Pancreas (tissue), 10 donors: ENCODE data around the gene TSPAN15. TPM values are rescaled to one million over a fixed set of nuclear protein-coding genes. Genes with fewer than 3 reads are reported as not detected.

Experiments
- ATAC-seq, 4 donors: fragments of 200-7000 bp; cut with Tn5 transposase; one replicate each; pipeline versions ENCODE4 v1.8.0 to v1.9.1; 2020; ENCODE audit warnings: mild to moderate bottlenecking in 4 of 4, moderate library complexity in 4 of 4
- DNase-seq, 6 donors: peaks; one replicate each; pipeline ENCODE4 v3.0.0-alpha.2; 2020
- FAIRE-seq: peaks from 2 replicates; lab custom pipeline; 2012; peaks lifted over from hg19 to GRCh38; lab: Jason Lieb, UNC
- H3K27ac ChIP-seq, 4 donors: fragments of 200-600 bp; sonication (generic); 1 replicate in 3 of 4; 2 replicates in 1 of 4; pipeline versions ENCODE4 v1.5.0 to v1.8.0; 2020
- H3K27me3 ChIP-seq, 4 donors: fragments of 200-600 bp; one replicate each; pipeline ENCODE4 v1.8.0; 2021
- H3K36me3 ChIP-seq, 3 donors: fragments of 200-600 bp; sonication (generic) in 1 of 3; one replicate each; pipeline versions ENCODE4 v1.5.0 to v1.8.0; 2020 to 2021
- H3K4me1 ChIP-seq, 3 donors: fragments of 200-600 bp; one replicate each; pipeline ENCODE4 v1.8.0; 2021
- H3K4me3 ChIP-seq, 4 donors: fragments of 200-600 bp; sonication (generic) in 2 of 4; one replicate each; pipeline versions ENCODE4 v1.5.0 to v1.8.0; 2020 to 2021
- H3K9me3 ChIP-seq, 4 donors: fragments of 200-600 bp; one replicate each; pipeline ENCODE4 v1.8.0; 2021
- WGBS, 2 donors: extraction: QIAGEN DNeasy Blood & Tissue Kit; methylation state at CpG; one replicate each; pipeline ENCODE4 v1.1.7; 2013; 5-methylcytosine and 5-hydroxymethylcytosine counted together
- intact Hi-C, 3 donors: fragments of 100-400 bp; cut with DNase I; formaldehyde crosslinking; loops; one replicate each; pipeline versions ENCODE4 v1.11.1 to v1.14.2; 2022
- polyA plus RNA-seq, 2 donors: library from polyadenylated mRNA; stranded (reverse); fragments of 200-250 nt; gene quantifications; one replicate each; pipeline ENCODE4 v1.2.3, GENCODE V29; 2013
- total RNA-seq, 6 donors: library from RNA; stranded (reverse); fragmentation: NEBNext Ultra II Directional in 4 of 6; extraction: Animal tissue kit (Norgen Biotek cat#: 25700) in 4 of 6; gene quantifications; one replicate each; pipeline versions ENCODE4 v1.2.1 to v1.2.4, GENCODE V29; 2021 to 2023
- TF ChIP-seq, protein P1 (sequence below), 4 donors: fragments of 200-600 bp; sonication (generic) in 3 of 4; IDR thresholded peaks; one replicate each; pipeline versions ENCODE4 v1.5.0 to v1.8.0; 2021; ENCODE audit warnings: antibody characterized with exemption in 4 of 4
- donor health status: healthy with polysubstance abuse.
- donor health status: DM: no; HTN: no; CAD: no; lungs with moderate emphysema.
- donor health status: DM: no; HTN: no; CAD: no.
- donor health status: control.
- donor health status: control.
- donor health status: Bipolar disorder and iron deficiency.
- donor health status: DM: yes; HTN: yes; CAD: no.
- donor health status: DM: no; HTN: no; CAD: no.
- donor health status: DM: no; HTN: no; CAD: no.
- donor health status: DM: yes; HTN: yes; CAD: no.

The TSPAN15 gene
- total and polyA plus RNA-seq, 8 donors, result 10.9 to 49.2 (median 17.6) TPM

DNA sequence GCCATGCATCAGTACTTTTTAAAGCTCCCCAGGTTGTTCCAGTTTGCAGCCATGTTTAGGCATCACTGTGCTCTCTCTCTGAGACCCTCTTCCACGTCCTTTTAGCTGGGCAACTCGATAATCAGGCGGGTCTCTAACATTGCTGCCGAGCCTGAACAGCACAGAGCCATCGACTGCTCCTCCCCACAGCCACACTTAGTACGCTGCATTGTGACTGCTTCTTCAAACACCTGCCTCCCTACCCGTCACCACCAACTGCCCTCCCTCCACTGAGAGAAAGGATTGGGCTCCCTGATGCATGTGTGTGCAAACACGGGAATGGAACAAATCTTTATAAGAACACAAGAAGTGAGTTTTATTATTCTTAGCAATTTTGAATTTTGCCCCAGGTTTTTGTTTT is 23.1 kb upstream of the TSPAN15 start:
- peak in 1 of 4 donors; percentile 19 for ATAC-seq
- WGBS, 2 donors, result 37 to 39% methylated on average over 8 of the region's 8 CpGs
- H3K27ac ChIP-seq, result no peak overlapping the region
- no peaks in the 10 kb centered on the region for H3K27me3 ChIP-seq
- no peaks in the 10 kb centered on the region for H3K9me3 ChIP-seq
- H3K4me1 ChIP-seq, result peaks cover 0 to 6% (median 4%) of the 10 kb centered on the region in 3 donors
- TF ChIP-seq, protein P1, sequence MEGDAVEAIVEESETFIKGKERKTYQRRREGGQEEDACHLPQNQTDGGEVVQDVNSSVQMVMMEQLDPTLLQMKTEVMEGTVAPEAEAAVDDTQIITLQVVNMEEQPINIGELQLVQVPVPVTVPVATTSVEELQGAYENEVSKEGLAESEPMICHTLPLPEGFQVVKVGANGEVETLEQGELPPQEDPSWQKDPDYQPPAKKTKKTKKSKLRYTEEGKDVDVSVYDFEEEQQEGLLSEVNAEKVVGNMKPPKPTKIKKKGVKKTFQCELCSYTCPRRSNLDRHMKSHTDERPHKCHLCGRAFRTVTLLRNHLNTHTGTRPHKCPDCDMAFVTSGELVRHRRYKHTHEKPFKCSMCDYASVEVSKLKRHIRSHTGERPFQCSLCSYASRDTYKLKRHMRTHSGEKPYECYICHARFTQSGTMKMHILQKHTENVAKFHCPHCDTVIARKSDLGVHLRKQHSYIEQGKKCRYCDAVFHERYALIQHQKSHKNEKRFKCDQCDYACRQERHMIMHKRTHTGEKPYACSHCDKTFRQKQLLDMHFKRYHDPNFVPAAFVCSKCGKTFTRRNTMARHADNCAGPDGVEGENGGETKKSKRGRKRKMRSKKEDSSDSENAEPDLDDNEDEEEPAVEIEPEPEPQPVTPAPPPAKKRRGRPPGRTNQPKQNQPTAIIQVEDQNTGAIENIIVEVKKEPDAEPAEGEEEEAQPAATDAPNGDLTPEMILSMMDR (IDR thresholded peaks at IDR 0.05), result no peak
- H3K36me3 ChIP-seq, result no peaks in the 10 kb centered on the region
- H3K4me3 ChIP-seq, result no peak overlapping the region
- intact Hi-C loops, result loop anchor here in 2 of 3 donors (5.0 to 10.0 kb wide), 2 partner anchors 79 to 217 kb away; no protein-coding TSS in a partner anchor
- no peak for FAIRE-seq
- DNase-seq, result no peak

DNA sequence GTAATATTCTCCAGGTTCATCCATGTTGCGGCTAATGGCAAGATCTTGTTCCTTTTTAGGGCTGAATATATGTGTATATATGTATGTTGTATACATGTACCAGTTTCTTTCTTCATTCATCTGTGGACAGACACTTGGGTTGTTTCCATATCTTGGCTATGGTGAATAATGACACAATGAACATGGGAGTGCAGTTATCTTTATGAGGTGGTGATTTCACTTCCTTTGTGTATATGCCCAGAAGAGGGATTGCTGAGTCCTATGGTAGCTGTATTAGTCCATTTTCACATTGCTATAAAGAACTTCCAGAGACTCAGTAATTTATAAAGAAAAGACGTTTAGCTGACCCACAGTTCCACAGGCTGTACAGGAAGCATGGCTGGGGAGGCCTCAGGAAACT is 17.1 kb upstream of the TSPAN15 start:
- FAIRE-seq (no peak), ATAC-seq (no peak), DNase-seq (no peak)
- Histone ChIP-seq H3K27me3 (no peaks in the 10 kb centered on the region), H3K36me3 (no peaks in the 10 kb centered on the region), H3K4me1 (peaks cover 0 to 13% (median 0%) of the 10 kb centered on the region in 3 donors), H3K9me3 (no peaks in the 10 kb centered on the region), H3K27ac (no peak overlapping the region), H3K4me3 (no peak overlapping the region)
- TF ChIP-seq, protein P1 (IDR thresholded peaks at IDR 0.05), result no peak
- 69 to 72% methylated on average over 2 of the region's 2 CpGs for WGBS, 2 donors
- intact Hi-C loops, result no loop called here

DNA sequence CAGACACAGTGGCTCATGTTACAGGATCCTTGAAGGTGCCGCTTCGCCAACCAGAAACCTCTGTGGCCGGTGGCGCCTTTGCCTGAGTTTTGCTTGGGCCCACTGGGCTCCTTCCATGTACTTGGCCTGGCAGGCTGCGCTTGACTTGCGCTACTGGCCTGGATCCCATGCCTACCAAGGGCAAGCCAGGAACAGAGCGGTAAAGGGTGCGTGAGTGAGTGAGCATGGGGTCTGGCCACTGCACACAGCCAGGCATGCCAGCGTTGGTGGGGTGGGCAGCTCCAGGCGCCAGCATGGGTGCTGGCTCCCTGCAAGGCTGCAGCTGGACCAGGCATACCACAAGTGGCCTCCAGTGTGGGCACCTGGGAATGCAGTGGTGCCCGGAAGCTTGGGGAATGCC is 16.3 kb upstream of the TSPAN15 start:
- no peaks in the 10 kb centered on the region for H3K9me3 ChIP-seq
- WGBS, 2 donors, result 95 to 97% methylated on average over 11 of the region's 11 CpGs
- H3K4me3 ChIP-seq, result no peak overlapping the region
- no peak for ATAC-seq
- H3K36me3 ChIP-seq, result no peaks in the 10 kb centered on the region
- no peak for DNase-seq
- TF ChIP-seq, protein P1 (IDR thresholded peaks at IDR 0.05), result no peak
- peaks cover 0 to 19% (median 0%) of the 10 kb centered on the region in 3 donors for H3K4me1 ChIP-seq
- intact Hi-C loops, result no loop called here
- H3K27ac ChIP-seq, result no peak overlapping the region
- no peak for FAIRE-seq
- no peaks in the 10 kb centered on the region for H3K27me3 ChIP-seq

DNA sequence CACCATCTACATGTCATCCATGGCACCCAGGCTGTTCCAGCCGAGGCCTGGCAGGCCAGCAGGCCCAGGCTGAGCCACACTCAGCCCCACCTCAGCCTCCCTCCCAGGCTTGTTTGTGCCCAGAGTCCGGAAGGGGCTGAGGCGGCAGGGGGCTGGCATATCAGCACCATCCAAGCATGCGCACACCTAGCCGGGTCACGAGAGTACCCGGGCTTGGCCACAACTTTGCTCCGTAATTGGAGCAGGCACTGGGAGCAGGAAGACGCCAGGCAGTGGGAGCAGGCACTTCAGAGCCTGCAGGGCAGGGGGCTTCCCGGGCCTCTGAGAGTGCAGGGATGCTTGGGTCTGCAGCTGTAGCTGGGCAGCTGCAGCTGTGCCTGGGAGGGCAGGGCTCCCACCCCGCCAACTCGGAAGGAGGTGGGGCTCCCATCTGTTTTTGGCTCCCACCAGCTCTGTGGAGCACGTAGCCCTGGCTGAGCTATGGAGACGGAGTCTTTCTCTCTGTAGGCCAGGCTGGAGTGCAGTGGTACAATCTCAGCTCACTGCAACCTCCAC is 15.2 kb upstream of the TSPAN15 start:
- ATAC-seq (no peak), DNase-seq (no peak), FAIRE-seq (no peak)
- H3K9me3 ChIP-seq, result no peaks in the 10 kb centered on the region
- no peaks in the 10 kb centered on the region for H3K36me3 ChIP-seq
- no peaks in the 10 kb centered on the region for H3K27me3 ChIP-seq
- TF ChIP-seq, protein P1 (IDR thresholded peaks at IDR 0.05), result no peak
- H3K4me3 ChIP-seq, result no peak overlapping the region
- intact Hi-C loops, result no loop called here
- WGBS, 2 donors, result 77 to 90% methylated on average over 14 of the region's 14 CpGs
- peaks cover 0 to 22% (median 0%) of the 10 kb centered on the region in 3 donors for H3K4me1 ChIP-seq
- H3K27ac ChIP-seq, result no peak overlapping the region
